ENCODE data around the gene MGA.

DNA sequence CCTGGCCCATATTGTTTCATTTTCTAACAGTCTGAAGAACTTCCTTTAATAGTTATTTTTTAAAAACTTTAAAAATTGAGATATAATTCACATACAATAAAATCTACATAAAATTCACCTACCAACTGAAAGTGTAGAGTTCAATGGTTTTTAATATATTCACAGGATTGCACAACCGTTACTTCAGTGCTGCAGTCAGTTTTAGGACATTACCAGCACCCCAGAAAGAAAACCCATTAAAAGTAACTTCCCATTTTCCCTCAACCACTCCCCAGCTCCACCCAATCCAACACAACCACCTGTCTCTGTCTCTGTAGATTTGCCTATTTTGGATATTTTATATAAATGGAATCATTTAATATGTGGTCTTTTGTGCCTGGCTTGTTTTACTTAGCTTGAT, 29.6 kb downstream of the MGA start:
- TF ChIP-seq, protein P1, sequence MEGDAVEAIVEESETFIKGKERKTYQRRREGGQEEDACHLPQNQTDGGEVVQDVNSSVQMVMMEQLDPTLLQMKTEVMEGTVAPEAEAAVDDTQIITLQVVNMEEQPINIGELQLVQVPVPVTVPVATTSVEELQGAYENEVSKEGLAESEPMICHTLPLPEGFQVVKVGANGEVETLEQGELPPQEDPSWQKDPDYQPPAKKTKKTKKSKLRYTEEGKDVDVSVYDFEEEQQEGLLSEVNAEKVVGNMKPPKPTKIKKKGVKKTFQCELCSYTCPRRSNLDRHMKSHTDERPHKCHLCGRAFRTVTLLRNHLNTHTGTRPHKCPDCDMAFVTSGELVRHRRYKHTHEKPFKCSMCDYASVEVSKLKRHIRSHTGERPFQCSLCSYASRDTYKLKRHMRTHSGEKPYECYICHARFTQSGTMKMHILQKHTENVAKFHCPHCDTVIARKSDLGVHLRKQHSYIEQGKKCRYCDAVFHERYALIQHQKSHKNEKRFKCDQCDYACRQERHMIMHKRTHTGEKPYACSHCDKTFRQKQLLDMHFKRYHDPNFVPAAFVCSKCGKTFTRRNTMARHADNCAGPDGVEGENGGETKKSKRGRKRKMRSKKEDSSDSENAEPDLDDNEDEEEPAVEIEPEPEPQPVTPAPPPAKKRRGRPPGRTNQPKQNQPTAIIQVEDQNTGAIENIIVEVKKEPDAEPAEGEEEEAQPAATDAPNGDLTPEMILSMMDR (IDR thresholded peaks at IDR 0.05) = no peak
- TF ChIP-seq POLR2AphosphoS5 (IDR thresholded peaks at IDR 0.05) = no peak

Data from stomach (tissue), 4 donors.